Panc1 (cell line): ENCODE measurements around the gene CLK2.

Experiments used
- CTCF ChIP-seq: fragments of 450-650 bp; IDR thresholded peaks from 2 replicates; pipeline ENCODE4 v1.5.1; 2017; ENCODE audit warnings: mild to moderate bottlenecking
- POLR2AphosphoS5 ChIP-seq: IDR thresholded peaks from 2 replicates; pipeline ENCODE4 v1.6.1; 2012; ENCODE audit warnings: mild to moderate bottlenecking, low read depth, low read length, moderate library complexity
- REST ChIP-seq, 2 experiments: IDR thresholded peaks; 2 replicates each; pipeline ENCODE4 v1.6.1; 2011 to 2012; ENCODE audit warnings: low read depth in 2 of 2, control low read depth in 1 of 2, low read length in 1 of 2, mild to moderate bottlenecking in 1 of 2, moderate library complexity in 1 of 2; ENCODE audit not compliant: insufficient read depth in 1 of 2
- SIN3A ChIP-seq: IDR thresholded peaks from 2 replicates; pipeline ENCODE4 v1.6.1; 2012; ENCODE audit warnings: low read depth, mild to moderate bottlenecking, low read length, moderate library complexity, borderline replicate concordance; ENCODE audit not compliant: insufficient read depth
- TCF7L2 ChIP-seq: IDR thresholded peaks from 2 replicates; pipeline ENCODE4 v1.6.1; 2011; ENCODE audit warnings: mild to moderate bottlenecking, low read depth, low read length, inconsistent platforms

- TF ChIP-seq CTCF: no peak
- TF ChIP-seq SIN3A: no peak
- TF ChIP-seq REST (IDR thresholded peaks at IDR 0.05; ENCODE audit: insufficient read depth in 1 of 2, low read depth in 2 of 2, low read length in 1 of 2): no peak
- TF ChIP-seq POLR2AphosphoS5: no peak
- TF ChIP-seq TCF7L2: no peak
Observed at GRCh38 chr1:155313261-155313660, 40.0 kb upstream of the CLK2 start.
